Pons (tissue), 1 donor: ENCODE data around the gene LRP2.

Source experiments
- DNase-seq: peaks from one replicate; pipeline ENCODE4 v3.0.0-alpha.2; 2016; ENCODE audit warnings: low spot score

Gene LRP2

GRCh38 chr2:169091256-169091655 is 271.1 kb downstream of the LRP2 start:
- DNase-seq = no peak

- no peak for DNase-seq
Measured at GRCh38 chr2:169090133-169090820, 272.1 kb downstream of the LRP2 start.

- no peak for DNase-seq
Measured at GRCh38 chr2:169089182-169089581, 273.2 kb downstream of the LRP2 start.

- DNase-seq = no peak
Measured at GRCh38 chr2:169087757-169088379, 274.5 kb downstream of the LRP2 start.

- DNase-seq = no peak
Measured at GRCh38 chr2:169086893-169087467, 275.4 kb downstream of the LRP2 start.

- DNase-seq = peak; percentile 75
Measured at GRCh38 chr2:169082995-169083394, 279.3 kb downstream of the LRP2 start.

- no peak for DNase-seq
Measured at GRCh38 chr2:169081551-169081950, 280.8 kb downstream of the LRP2 start.

GRCh38 chr2:169080250-169081069 is 281.9 kb downstream of the LRP2 start:
- peak; percentile 60 for DNase-seq

GRCh38 chr2:169077674-169078240 is 284.6 kb downstream of the LRP2 start:
- no peak for DNase-seq
